MM.1S (cell line): ENCODE results near the gene SLC4A1AP.
"Not testable (repeated sequence)": the region's sequence is repeated elsewhere in the genome, so short reads cannot be mapped to it uniquely, and the experiment has no call there.

Experiments
- EZH2 ChIP-seq: fragments of 300-600 bp; sonication (generic); optimal IDR thresholded peaks from 2 replicates; pipeline ENCODE3; 2017; ENCODE audit warnings: low read depth, mild to moderate bottlenecking, antibody characterized with exemption, low read length, mixed read lengths
- EZH2phosphoT487 ChIP-seq: fragments of 300-600 bp; sonication (generic); IDR thresholded peaks from 2 replicates; pipeline ENCODE4 v1.6.1; 2018; ENCODE audit warnings: antibody characterized with exemption, low read length
- TF ChIP-seq, protein P1 (sequence below): fragments of 300-600 bp; sonication (generic); IDR thresholded peaks from 2 replicates; pipeline ENCODE4 v1.5.1; 2016; ENCODE audit warnings: antibody characterized with exemption, low read length, mixed read lengths

DNA sequence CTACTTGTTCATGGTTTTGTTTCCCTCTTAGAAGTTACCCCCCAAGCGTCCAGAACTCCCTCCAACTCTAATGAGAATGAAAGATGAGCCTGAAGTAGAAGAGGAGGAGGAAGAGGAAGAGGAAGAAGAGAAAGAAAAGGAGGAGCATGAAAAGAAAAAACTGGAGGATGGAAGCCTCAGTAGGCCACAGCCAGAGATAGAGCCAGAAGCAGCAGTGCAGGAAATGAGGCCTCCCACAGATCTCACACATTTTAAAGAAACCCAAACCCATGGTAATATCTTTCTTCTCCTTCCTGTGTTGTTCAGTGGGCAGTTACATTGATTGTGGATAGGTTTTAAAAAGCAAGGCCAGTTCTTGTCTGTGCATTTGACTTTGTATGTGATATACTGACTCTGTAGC is 21.3 kb downstream of the SLC4A1AP start:
- TF ChIP-seq, protein P1, sequence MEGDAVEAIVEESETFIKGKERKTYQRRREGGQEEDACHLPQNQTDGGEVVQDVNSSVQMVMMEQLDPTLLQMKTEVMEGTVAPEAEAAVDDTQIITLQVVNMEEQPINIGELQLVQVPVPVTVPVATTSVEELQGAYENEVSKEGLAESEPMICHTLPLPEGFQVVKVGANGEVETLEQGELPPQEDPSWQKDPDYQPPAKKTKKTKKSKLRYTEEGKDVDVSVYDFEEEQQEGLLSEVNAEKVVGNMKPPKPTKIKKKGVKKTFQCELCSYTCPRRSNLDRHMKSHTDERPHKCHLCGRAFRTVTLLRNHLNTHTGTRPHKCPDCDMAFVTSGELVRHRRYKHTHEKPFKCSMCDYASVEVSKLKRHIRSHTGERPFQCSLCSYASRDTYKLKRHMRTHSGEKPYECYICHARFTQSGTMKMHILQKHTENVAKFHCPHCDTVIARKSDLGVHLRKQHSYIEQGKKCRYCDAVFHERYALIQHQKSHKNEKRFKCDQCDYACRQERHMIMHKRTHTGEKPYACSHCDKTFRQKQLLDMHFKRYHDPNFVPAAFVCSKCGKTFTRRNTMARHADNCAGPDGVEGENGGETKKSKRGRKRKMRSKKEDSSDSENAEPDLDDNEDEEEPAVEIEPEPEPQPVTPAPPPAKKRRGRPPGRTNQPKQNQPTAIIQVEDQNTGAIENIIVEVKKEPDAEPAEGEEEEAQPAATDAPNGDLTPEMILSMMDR = not testable (repeated sequence)
- not testable (repeated sequence) for TF ChIP-seq EZH2phosphoT487, EZH2
